ENCODE data around the gene ELOVL7. TPM values are rescaled to one million over a fixed set of nuclear protein-coding genes. Genes with fewer than 3 reads are reported as not detected.
"Not testable (repeated sequence)": the region's sequence is repeated elsewhere in the genome, so short reads cannot be mapped to it uniquely, and the experiment has no call there.

The ELOVL7 gene
- polyA plus RNA-seq, 1 experiment: 0.11 TPM

DNA sequence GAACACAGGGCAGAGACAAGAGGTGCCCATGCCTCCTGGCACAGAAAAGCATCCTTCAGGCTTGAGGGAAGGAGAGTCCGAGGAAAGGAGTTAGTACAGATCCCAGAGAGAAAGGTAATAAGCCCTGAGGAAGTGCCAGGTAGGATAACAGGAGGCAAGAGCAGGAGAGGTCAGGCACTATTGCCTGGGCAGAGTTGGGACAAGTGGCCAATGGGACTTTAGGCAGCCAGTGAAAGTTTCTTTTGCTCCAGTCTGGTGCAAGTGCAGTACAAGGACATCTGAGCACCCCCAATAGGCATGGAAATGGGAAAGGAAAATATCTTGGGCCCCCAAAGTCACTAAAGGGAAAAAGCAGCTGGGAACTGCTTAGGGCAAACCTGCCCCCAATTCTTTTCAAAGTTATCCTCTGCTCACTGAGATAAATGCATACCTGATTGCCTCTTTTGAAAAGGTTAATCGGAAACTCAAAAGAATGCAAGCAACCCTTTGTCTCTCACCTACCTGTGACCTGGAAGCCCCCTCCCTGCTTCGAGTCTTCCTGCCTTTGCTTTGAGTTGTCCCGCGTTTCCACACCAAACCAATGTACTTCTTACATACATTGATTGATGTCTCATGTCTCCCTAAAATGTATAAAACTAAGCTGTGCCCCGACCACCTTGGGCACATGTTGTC, 46.5 kb downstream of the ELOVL7 start:
- peaks cover 3% of the 10 kb centered on the region for H3K27me3 ChIP-seq (ENCODE audit: control insufficient read depth, insufficient read depth, low read length)
- DNase-seq (ENCODE audit: low read depth, low spot score): no peak
- no peak overlapping the region for H3K4me3 ChIP-seq (ENCODE audit: low read depth, low read length)
- TF ChIP-seq, protein P1, sequence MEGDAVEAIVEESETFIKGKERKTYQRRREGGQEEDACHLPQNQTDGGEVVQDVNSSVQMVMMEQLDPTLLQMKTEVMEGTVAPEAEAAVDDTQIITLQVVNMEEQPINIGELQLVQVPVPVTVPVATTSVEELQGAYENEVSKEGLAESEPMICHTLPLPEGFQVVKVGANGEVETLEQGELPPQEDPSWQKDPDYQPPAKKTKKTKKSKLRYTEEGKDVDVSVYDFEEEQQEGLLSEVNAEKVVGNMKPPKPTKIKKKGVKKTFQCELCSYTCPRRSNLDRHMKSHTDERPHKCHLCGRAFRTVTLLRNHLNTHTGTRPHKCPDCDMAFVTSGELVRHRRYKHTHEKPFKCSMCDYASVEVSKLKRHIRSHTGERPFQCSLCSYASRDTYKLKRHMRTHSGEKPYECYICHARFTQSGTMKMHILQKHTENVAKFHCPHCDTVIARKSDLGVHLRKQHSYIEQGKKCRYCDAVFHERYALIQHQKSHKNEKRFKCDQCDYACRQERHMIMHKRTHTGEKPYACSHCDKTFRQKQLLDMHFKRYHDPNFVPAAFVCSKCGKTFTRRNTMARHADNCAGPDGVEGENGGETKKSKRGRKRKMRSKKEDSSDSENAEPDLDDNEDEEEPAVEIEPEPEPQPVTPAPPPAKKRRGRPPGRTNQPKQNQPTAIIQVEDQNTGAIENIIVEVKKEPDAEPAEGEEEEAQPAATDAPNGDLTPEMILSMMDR (IDR thresholded peaks at IDR 0.05; ENCODE audit: low read depth, low read length): no peak
- H3K27ac ChIP-seq (ENCODE audit: low read depth, low read length): no peak overlapping the region
- CTCF ChIA-PET: no interaction called here
- H3K9me3 ChIP-seq (ENCODE audit: control insufficient read depth, insufficient read depth, low read length): no peaks in the 10 kb centered on the region
- POLR2A ChIA-PET: no interaction called here

DNA sequence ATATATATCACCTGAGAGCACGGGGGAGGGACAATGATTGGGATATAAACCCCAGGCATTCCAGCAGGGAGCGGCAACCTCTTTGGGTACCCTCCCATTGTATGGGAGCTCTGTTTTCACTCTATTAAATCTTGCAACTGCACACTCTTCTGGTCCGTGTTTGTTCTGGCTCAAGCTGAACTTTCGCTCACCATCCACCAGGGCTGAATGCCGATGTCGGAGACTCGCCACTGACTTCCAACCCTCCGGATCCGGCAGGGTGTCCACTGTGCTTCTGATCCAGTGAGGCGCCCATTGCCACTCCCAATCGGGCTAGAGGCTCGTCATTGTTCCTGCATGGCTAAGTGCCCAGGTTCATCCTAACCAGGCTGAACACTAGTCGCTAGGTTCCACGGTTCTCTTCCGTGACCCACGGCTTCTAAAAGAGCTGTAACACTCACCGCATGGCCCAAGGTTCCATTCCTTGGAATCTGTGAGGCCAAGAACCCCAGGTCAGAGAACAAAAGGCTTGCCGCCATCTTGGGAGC, 48.6 kb downstream of the ELOVL7 start:
- DNase-seq (ENCODE audit: low read depth, low spot score); POLR2A ChIA-PET; CTCF ChIA-PET; H3K4me3 ChIP-seq (ENCODE audit: low read depth, low read length); H3K27me3 ChIP-seq (ENCODE audit: control insufficient read depth, insufficient read depth, low read length); H3K9me3 ChIP-seq (ENCODE audit: control insufficient read depth, insufficient read depth, low read length); H3K27ac ChIP-seq (ENCODE audit: low read depth, low read length): not testable (repeated sequence)

- Histone ChIP-seq H3K27me3 (ENCODE audit: control insufficient read depth, insufficient read depth, low read length) (peaks cover 3% of the 10 kb centered on the region), H3K9me3 (ENCODE audit: control insufficient read depth, insufficient read depth, low read length) (no peaks in the 10 kb centered on the region), H3K4me3 (ENCODE audit: low read depth, low read length) (no peak overlapping the region), H3K27ac (ENCODE audit: low read depth, low read length) (no peak overlapping the region)
- TF ChIP-seq, protein P1 (IDR thresholded peaks at IDR 0.05; ENCODE audit: low read depth, low read length): no peak
- POLR2A ChIA-PET: no interaction called here
- CTCF ChIA-PET: no interaction called here
- DNase-seq (ENCODE audit: low read depth, low spot score): no peak
Observed at GRCh38 chr5:60794691-60795090, 49.4 kb downstream of the ELOVL7 start.

DNA sequence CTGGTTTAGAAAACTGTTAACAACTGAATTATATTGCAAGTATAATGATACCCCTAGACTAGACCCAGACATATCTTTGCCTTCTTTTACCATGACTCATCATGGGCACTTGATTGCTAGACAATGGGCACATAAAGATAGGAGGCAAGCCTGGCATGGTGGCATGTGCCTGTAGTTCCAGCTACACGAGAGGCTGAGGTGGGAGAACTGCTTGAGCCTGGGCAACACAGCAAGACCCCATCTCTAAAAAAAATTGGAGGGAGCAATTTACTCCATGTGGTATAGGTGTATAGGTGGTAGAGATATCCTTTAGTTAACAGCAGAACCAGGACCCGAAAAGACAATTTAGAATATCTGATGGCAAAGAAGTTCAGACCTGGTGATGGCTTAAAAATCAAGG, 51.6 kb downstream of the ELOVL7 start:
- no peak overlapping the region for H3K4me3 ChIP-seq (ENCODE audit: low read depth, low read length)
- CTCF ChIA-PET: no interaction called here
- no peaks in the 10 kb centered on the region for H3K9me3 ChIP-seq (ENCODE audit: control insufficient read depth, insufficient read depth, low read length)
- H3K27ac ChIP-seq (ENCODE audit: low read depth, low read length): no peak overlapping the region
- no peak for DNase-seq (ENCODE audit: low read depth, low spot score)
- H3K27me3 ChIP-seq (ENCODE audit: control insufficient read depth, insufficient read depth, low read length): no peaks in the 10 kb centered on the region
- TF ChIP-seq, protein P1 (IDR thresholded peaks at IDR 0.05; ENCODE audit: low read depth, low read length): no peak
- POLR2A ChIA-PET: no interaction called here

DNA sequence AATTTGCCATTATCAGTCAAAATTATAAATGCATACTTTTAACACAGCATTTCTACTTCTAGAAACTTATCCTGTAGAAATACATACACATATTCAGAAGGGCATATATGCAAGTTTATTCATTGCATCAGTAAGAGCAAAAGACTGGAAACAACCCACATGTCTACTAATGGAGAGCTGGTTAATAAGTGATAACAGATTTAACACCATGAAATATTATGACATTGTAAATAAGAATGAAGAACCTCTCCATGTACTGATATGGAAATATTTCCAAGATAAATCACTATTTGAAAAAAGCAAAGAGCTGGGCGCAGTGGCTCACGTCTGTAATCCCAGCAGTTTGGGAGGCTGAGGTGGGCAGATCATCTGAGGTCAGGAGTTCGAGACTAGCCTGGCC, 54.5 kb downstream of the ELOVL7 start:
- TF ChIP-seq, protein P1 (IDR thresholded peaks at IDR 0.05; ENCODE audit: low read depth, low read length): no peak
- H3K9me3 ChIP-seq (ENCODE audit: control insufficient read depth, insufficient read depth, low read length): no peaks in the 10 kb centered on the region
- no peak overlapping the region for H3K4me3 ChIP-seq (ENCODE audit: low read depth, low read length)
- CTCF ChIA-PET: no interaction called here
- H3K27me3 ChIP-seq (ENCODE audit: control insufficient read depth, insufficient read depth, low read length): no peaks in the 10 kb centered on the region
- POLR2A ChIA-PET: no interaction called here
- no peak for DNase-seq (ENCODE audit: low read depth, low spot score)
- H3K27ac ChIP-seq (ENCODE audit: low read depth, low read length): no peak overlapping the region

Data from AG04450 (cell line).